ENCODE data around the gene CCDC80. TPM values are rescaled to one million over a fixed set of nuclear protein-coding genes. Genes with fewer than 3 reads are reported as not detected.

CCDC80 gene
- total and polyA plus RNA-seq, 2 experiments from 2014 or later: 27.1 to 83.5 TPM

GRCh38 chr3:112572701-112573100 is 68.2 kb downstream of the CCDC80 start:
- no peaks in the 10 kb centered on the region for H3K79me2 ChIP-seq
- no peaks in the 10 kb centered on the region for H3K4me1 ChIP-seq (ENCODE audit: insufficient read depth)
- no peaks in the 10 kb centered on the region for H3K9me2 ChIP-seq (replicated peaks; ENCODE audit: insufficient read depth)
- H3K36me3 ChIP-seq (replicated peaks; ENCODE audit: insufficient read depth, low read depth): no peaks in the 10 kb centered on the region
- no peaks in the 10 kb centered on the region for H4K20me1 ChIP-seq (ENCODE audit: insufficient read depth, poor library complexity, severe bottlenecking)
- 96% methylated on average over 1 of the region's 1 CpG for WGBS (ENCODE audit: low lambda C conversion rate, missing lambda C conversion rate)
- DNase-seq (ENCODE audit: low spot score): no peak
- TF ChIP-seq EZH2phosphoT487 (IDR thresholded peaks at IDR 0.05; ENCODE audit: low read depth, severe bottlenecking, unreplicated experiment) (no peak), EZH2 (IDR thresholded peaks at IDR 0.05; ENCODE audit: borderline replicate concordance) (no peak), CTCF (IDR thresholded peaks at IDR 0.05; ENCODE audit: poor library complexity) (no peak)
- no peak overlapping the region for H3K27ac ChIP-seq
- no peaks in the 10 kb centered on the region for H3K9me3 ChIP-seq (ENCODE audit: low read depth)
- H2AFZ ChIP-seq: no peak overlapping the region
- no peaks in the 10 kb centered on the region for H3K27me3 ChIP-seq
- no peak overlapping the region for H3K4me3 ChIP-seq
- no peak overlapping the region for H3K4me2 ChIP-seq

- 67% methylated on average over 1 of the region's 1 CpG for WGBS (ENCODE audit: low lambda C conversion rate, missing lambda C conversion rate)
- Histone ChIP-seq H3K27ac (no peak overlapping the region), H4K20me1 (ENCODE audit: insufficient read depth, poor library complexity, severe bottlenecking) (no peaks in the 10 kb centered on the region), H3K4me3 (no peak overlapping the region), H3K79me2 (no peaks in the 10 kb centered on the region), H2AFZ (no peak overlapping the region), H3K9me2 (replicated peaks; ENCODE audit: insufficient read depth) (no peaks in the 10 kb centered on the region), H3K36me3 (replicated peaks; ENCODE audit: insufficient read depth, low read depth) (no peaks in the 10 kb centered on the region), H3K27me3 (no peaks in the 10 kb centered on the region), H3K4me2 (no peak overlapping the region), H3K9me3 (ENCODE audit: low read depth) (no peaks in the 10 kb centered on the region), H3K4me1 (ENCODE audit: insufficient read depth) (no peaks in the 10 kb centered on the region)
- DNase-seq (ENCODE audit: low spot score): no peak
- TF ChIP-seq EZH2phosphoT487 (IDR thresholded peaks at IDR 0.05; ENCODE audit: low read depth, severe bottlenecking, unreplicated experiment): no peak
- no peak for TF ChIP-seq EZH2 (IDR thresholded peaks at IDR 0.05; ENCODE audit: borderline replicate concordance)
- TF ChIP-seq CTCF (IDR thresholded peaks at IDR 0.05; ENCODE audit: poor library complexity): no peak
These were observed 71.7 kb downstream of the CCDC80 start for GRCh38 chr3:112569265-112569664.

- WGBS (ENCODE audit: low lambda C conversion rate, missing lambda C conversion rate): 92% methylated on average over 2 of the region's 2 CpGs
- no peak overlapping the region for H3K4me3 ChIP-seq
- no peak for DNase-seq (ENCODE audit: low spot score)
- no peaks in the 10 kb centered on the region for H3K9me3 ChIP-seq (ENCODE audit: low read depth)
- no peaks in the 10 kb centered on the region for H3K36me3 ChIP-seq (replicated peaks; ENCODE audit: insufficient read depth, low read depth)
- no peak overlapping the region for H3K27ac ChIP-seq
- H3K9me2 ChIP-seq (replicated peaks; ENCODE audit: insufficient read depth): no peaks in the 10 kb centered on the region
- TF ChIP-seq CTCF (IDR thresholded peaks at IDR 0.05; ENCODE audit: poor library complexity) (no peak), EZH2phosphoT487 (IDR thresholded peaks at IDR 0.05; ENCODE audit: low read depth, severe bottlenecking, unreplicated experiment) (no peak), EZH2 (IDR thresholded peaks at IDR 0.05; ENCODE audit: borderline replicate concordance) (no peak)
- H3K4me2 ChIP-seq: no peak overlapping the region
- H4K20me1 ChIP-seq (ENCODE audit: insufficient read depth, poor library complexity, severe bottlenecking): no peaks in the 10 kb centered on the region
- H2AFZ ChIP-seq: no peak overlapping the region
- H3K79me2 ChIP-seq: peaks cover under 1% of the 10 kb centered on the region
- H3K4me1 ChIP-seq (ENCODE audit: insufficient read depth): peaks cover 1% of the 10 kb centered on the region
- H3K27me3 ChIP-seq: no peaks in the 10 kb centered on the region
These were observed 72.3 kb downstream of the CCDC80 start for GRCh38 chr3:112568642-112569041.

- Histone ChIP-seq H3K4me3 (no peak overlapping the region), H3K27me3 (no peaks in the 10 kb centered on the region), H3K4me2 (peak overlapping the region; percentile 44), H3K4me1 (ENCODE audit: insufficient read depth) (peaks cover 11% of the 10 kb centered on the region), H3K9me2 (replicated peaks; ENCODE audit: insufficient read depth) (no peaks in the 10 kb centered on the region), H3K36me3 (replicated peaks; ENCODE audit: insufficient read depth, low read depth) (no peaks in the 10 kb centered on the region), H3K79me2 (peaks cover 16% of the 10 kb centered on the region), H3K9me3 (ENCODE audit: low read depth) (no peaks in the 10 kb centered on the region), H3K27ac (peak overlapping the region; percentile 93), H4K20me1 (ENCODE audit: insufficient read depth, poor library complexity, severe bottlenecking) (no peaks in the 10 kb centered on the region), H2AFZ (no peak overlapping the region)
- DNase-seq (ENCODE audit: low spot score): no peak
- no peak for TF ChIP-seq CTCF (IDR thresholded peaks at IDR 0.05; ENCODE audit: poor library complexity)
- TF ChIP-seq EZH2phosphoT487 (IDR thresholded peaks at IDR 0.05; ENCODE audit: low read depth, severe bottlenecking, unreplicated experiment): no peak
- no peak for TF ChIP-seq EZH2 (IDR thresholded peaks at IDR 0.05; ENCODE audit: borderline replicate concordance)
These were observed 76.0 kb downstream of the CCDC80 start for GRCh38 chr3:112564940-112565305.

All from hepatocyte (in vitro differentiated cells).